ENCODE results near the gene PRMT5.

DNA sequence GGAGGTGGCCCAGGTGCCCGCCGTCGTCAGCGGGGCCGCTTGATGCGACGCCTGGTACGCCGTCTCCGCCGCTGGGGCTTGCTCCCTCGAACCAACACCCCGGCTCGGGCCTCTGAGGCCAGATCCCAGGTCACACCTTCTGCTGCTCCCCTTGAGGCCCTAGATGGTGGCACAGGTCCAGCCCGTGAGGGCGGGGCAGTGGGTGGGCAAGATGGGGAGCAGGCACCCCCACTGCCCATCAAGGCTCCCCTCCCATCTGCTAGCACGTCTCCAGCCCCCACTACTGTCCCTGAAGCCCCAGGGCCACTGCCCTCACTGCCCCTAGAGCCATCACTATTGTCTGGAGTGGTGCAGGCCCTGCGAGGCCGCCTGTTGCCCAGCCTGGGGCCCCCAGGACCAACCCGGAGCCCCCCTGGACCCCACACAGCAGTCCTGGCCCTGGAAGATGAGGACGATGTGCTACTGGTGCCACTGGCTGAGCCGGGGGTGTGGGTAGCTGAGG is 52.1 kb downstream of the PRMT5 start:
- TF ChIP-seq POLR2A (IDR thresholded peaks at IDR 0.05; ENCODE audit: low read length) (no peak), GATA1 (IDR thresholded peaks at IDR 0.05; ENCODE audit: low read depth, low read length) (no peak)

All from erythroblast (primary cell).